IMR-90 (cell line): ENCODE results near the gene TCF3. TPM values are rescaled to one million over a fixed set of nuclear protein-coding genes. Genes with fewer than 3 reads are reported as not detected.

Source experiments
- ATAC-seq: fragments of 200-7000 bp; cut with Tn5 transposase; 2 replicates; pipeline ENCODE4 v1.9.1; 2020; ENCODE audit warnings: low read depth, mild to moderate bottlenecking, moderate library complexity
- BruUV-seq: library from RNA; stranded (reverse); fragments of 400-500 nt; replicated peaks from 2 replicates; lab custom pipeline; 2021; lab: Mats Ljungman, UMichigan
- CTCF ChIA-PET: fragments of 300-600 bp; formaldehyde crosslinking; extraction: SDS; loops from one replicate; lab custom pipeline; 2021; ENCODE audit warnings: antibody characterized with exemption; lab: Yijun Ruan, JAX
- POLR2A ChIA-PET: fragments of 300-600 bp; sonication (Branson Sonifier 250); formaldehyde crosslinking; loops from one replicate; lab custom pipeline; 2022; ENCODE audit warnings: antibody characterized with exemption; ENCODE audit not compliant: unreplicated experiment; lab: Charles Lee
- DNase-seq: peaks from one replicate; pipeline ENCODE4 v3.0.0; 2013
- H2AFZ ChIP-seq: replicated peaks from 2 replicates; pipeline ENCODE3; 2013; ENCODE audit warnings: low read length, mild to moderate bottlenecking; ENCODE audit not compliant: poor library complexity
- H2AK5ac ChIP-seq: 2 replicates; pipeline ENCODE4 v1.6.1; 2013; ENCODE audit warnings: low read depth, low read length, inconsistent platforms
- H2AK9ac ChIP-seq: replicated peaks from 2 replicates; pipeline ENCODE3; 2013; ENCODE audit warnings: mild to moderate bottlenecking, low read depth, low read length, moderate library complexity; ENCODE audit not compliant: poor library complexity
- H2BK120ac ChIP-seq: 2 replicates; pipeline ENCODE4 v1.6.1; 2013; ENCODE audit warnings: low read depth, low read length, inconsistent platforms
- H2BK15ac ChIP-seq: 3 replicates; pipeline ENCODE4 v1.6.1; 2013; ENCODE audit warnings: low read depth, low read length, inconsistent platforms
- H2BK20ac ChIP-seq: 2 replicates; pipeline ENCODE4 v1.6.1; 2013; ENCODE audit warnings: low read depth, mild to moderate bottlenecking, inconsistent platforms, low read length, moderate library complexity
- H2BK5ac ChIP-seq: 2 replicates; pipeline ENCODE4 v1.6.1; 2013; ENCODE audit warnings: mild to moderate bottlenecking, low read depth, low read length, inconsistent platforms; ENCODE audit not compliant: poor library complexity, severe bottlenecking
- H3K14ac ChIP-seq: replicated peaks from 2 replicates; pipeline ENCODE4 v1.6.1; 2013; ENCODE audit warnings: low read depth, low read length, inconsistent platforms
- H3K18ac ChIP-seq: 2 replicates; pipeline ENCODE4 v1.6.1; 2013; ENCODE audit warnings: low read depth, low read length, control low read depth
- H3K23ac ChIP-seq: 2 replicates; pipeline ENCODE4 v1.6.1; 2013; ENCODE audit warnings: low read depth, low read length, inconsistent platforms
- H3K27ac ChIP-seq: 2 replicates; pipeline ENCODE4 v1.5.1; 2013; ENCODE audit warnings: mild to moderate bottlenecking, control low read depth, low read length; ENCODE audit not compliant: insufficient read depth
- H3K27me3 ChIP-seq: 2 replicates; pipeline ENCODE4 v1.6.1; 2013; ENCODE audit warnings: low read length; ENCODE audit not compliant: control insufficient read depth, insufficient read depth
- H3K36me3 ChIP-seq: 2 replicates; pipeline ENCODE4 v1.6.1; 2013; ENCODE audit warnings: low read length, mixed read lengths; ENCODE audit not compliant: control insufficient read depth, insufficient read depth
- H3K4ac ChIP-seq: 2 replicates; pipeline ENCODE4 v1.6.1; 2013; ENCODE audit warnings: low read depth, low read length, inconsistent platforms
- H3K4me1 ChIP-seq: 2 replicates; pipeline ENCODE4 v1.6.1; 2013; ENCODE audit warnings: low read length, mixed read lengths; ENCODE audit not compliant: control insufficient read depth, insufficient read depth
- H3K4me2 ChIP-seq: 2 replicates; pipeline ENCODE4 v1.6.1; 2013; ENCODE audit warnings: low read depth, mild to moderate bottlenecking, control low read depth, low read length, moderate library complexity
- H3K4me3 ChIP-seq: 2 replicates; pipeline ENCODE4 v1.5.1; 2013; ENCODE audit warnings: low read depth, mild to moderate bottlenecking, control low read depth, low read length, moderate library complexity; ENCODE audit not compliant: insufficient read depth
- H3K56ac ChIP-seq: 2 replicates; pipeline ENCODE4 v1.6.1; 2013; ENCODE audit warnings: low read length, inconsistent platforms; ENCODE audit not compliant: insufficient read depth; ENCODE audit errors: extremely low read depth
- H3K79me1 ChIP-seq, 2 experiments: 2 replicates each; pipeline ENCODE4 v1.6.1; 2013; ENCODE audit warnings: low read length in 2 of 2, inconsistent platforms in 1 of 2, low read depth in 1 of 2
- H3K9ac ChIP-seq: 2 replicates; pipeline ENCODE4 v1.6.1; 2013; ENCODE audit warnings: low read depth, low read length, control low read depth
- H3K9me1 ChIP-seq: 2 replicates; pipeline ENCODE4 v1.6.1; 2013; ENCODE audit warnings: low read length, inconsistent platforms; ENCODE audit not compliant: insufficient read depth
- H3K9me3 ChIP-seq: 2 replicates; pipeline ENCODE4 v1.6.1; 2013; ENCODE audit warnings: low read length; ENCODE audit not compliant: control insufficient read depth, insufficient read depth
- H4K20me1 ChIP-seq: 2 replicates; pipeline ENCODE4 v1.6.1; 2013; ENCODE audit warnings: low read length, inconsistent platforms; ENCODE audit not compliant: insufficient read depth
- H4K5ac ChIP-seq: 2 replicates; pipeline ENCODE4 v1.6.1; 2013; ENCODE audit warnings: mild to moderate bottlenecking, low read depth, low read length, control low read depth
- H4K8ac ChIP-seq, 2 experiments: 2 replicates each; pipeline ENCODE4 v1.6.1; 2013; ENCODE audit warnings: low read depth in 2 of 2, low read length in 2 of 2, control low read depth in 1 of 2, inconsistent platforms in 1 of 2
- H4K91ac ChIP-seq: 2 replicates; pipeline ENCODE4 v1.6.1; 2013; ENCODE audit warnings: low read depth, low read length, inconsistent platforms; ENCODE audit not compliant: insufficient read depth
- CTCF ChIP-seq: conservative IDR thresholded peaks from 2 replicates; pipeline ENCODE4 v1.5.1; 2012; ENCODE audit warnings: mild to moderate bottlenecking, low read depth, low read length, improper control_type of control experiment
- ELK1 ChIP-seq: fragments of 150-350 bp; IDR thresholded peaks from 2 replicates; pipeline ENCODE4 v1.6.1; 2016; ENCODE audit warnings: low read depth, mild to moderate bottlenecking, low read length, moderate library complexity, borderline replicate concordance
- MXI1 ChIP-seq: IDR thresholded peaks from 2 replicates; pipeline ENCODE4 v1.6.1; 2012; ENCODE audit warnings: low read depth, mild to moderate bottlenecking, low read length, moderate library complexity, borderline replicate concordance
- NFE2L2 ChIP-seq: fragments of 150-350 bp; IDR thresholded peaks from 2 replicates; pipeline ENCODE4 v1.6.1; 2016; ENCODE audit warnings: low read depth, mild to moderate bottlenecking, low read length
- SMC3 ChIP-seq: fragments of 150-350 bp; IDR thresholded peaks from 2 replicates; pipeline ENCODE4 v1.6.1; 2016; ENCODE audit warnings: low read depth, mild to moderate bottlenecking, antibody characterized with exemption, low read length, moderate library complexity
- WGBS, 2 experiments: methylation state at CpG; one replicate each; pipeline versions ENCODE4 v1.1.5 to v1.1.7; 2013; ENCODE audit warnings: missing lambda C conversion rate in 2 of 2; ENCODE audit not compliant: insufficient read length in 1 of 2; ENCODE audit errors: extremely low coverage in 2 of 2; 5-methylcytosine and 5-hydroxymethylcytosine counted together
- dilution Hi-C: fragments of 300-500 bp; cut with HindIII; formaldehyde crosslinking; loops from one replicate; pipeline ENCODE4 v1.14.3; 2018; ENCODE audit warnings: low sequenced_read_pairs; ENCODE audit not compliant: unreplicated experiment
- in situ Hi-C: fragments of 300-500 bp; cut with MboI; formaldehyde crosslinking; loops from 3 replicates; pipeline ENCODE4 v1.14.3; 2019; ENCODE audit warnings: low sequenced_read_pairs, inconsistent platforms, mixed read lengths
- intact Hi-C: fragments of 100-400 bp; cut with micrococcal nuclease; formaldehyde crosslinking; loops from 2 replicates; pipeline ENCODE4 v1.10.0; 2022
- polyA plus RNA-seq, 3 experiments: library from polyadenylated mRNA; depleted of rRNA; stranded (reverse); fragments of >200 nt; gene quantifications; 2 replicates each; pipeline ENCODE4 v1.2.3, GENCODE V29; 2012; ENCODE audit warnings: low replicate concordance in 1 of 3
- total RNA-seq: library from RNA; depleted of rRNA; stranded (reverse); fragments of >200 nt; gene quantifications from 2 replicates; pipeline ENCODE4 v1.2.3, GENCODE V29; 2012

The TCF3 gene
- total and polyA plus RNA-seq, 2 of the 4 experiments (the other 2 are of a cell fraction): 29.9 to 127 TPM

- no peak overlapping the region for H3K27ac ChIP-seq
- H3K4ac ChIP-seq: no peak overlapping the region
- H3K79me1 ChIP-seq: no peaks in the 10 kb centered on the region
- ChIA-PET POLR2A (no interaction called here), CTCF (interaction anchor here (1.3 kb wide), 1 partner anchor 29 kb away, joined by 3 read pairs; no protein-coding TSS in a partner anchor)
- H3K18ac ChIP-seq: no peak overlapping the region
- H3K4me3 ChIP-seq: no peak overlapping the region
- ATAC-seq: no peak
- WGBS, 2 experiments: 94% methylated on average over 16 of the region's 34 CpGs; no CpG with 5 or more reads in 1 of the 2 experiments
- no peaks in the 10 kb centered on the region for H3K4me1 ChIP-seq
- H2BK120ac ChIP-seq: no peak overlapping the region
- peak overlapping the region; percentile 37 for H2AK9ac ChIP-seq
- H3K36me3 ChIP-seq: peaks cover 26% of the 10 kb centered on the region
- in situ Hi-C loops: no loop called here
- H2BK5ac ChIP-seq: no peak overlapping the region
- no peak overlapping the region for H4K91ac ChIP-seq
- DNase-seq: no peak
- H3K56ac ChIP-seq: no peak overlapping the region
- intact Hi-C loops: no loop called here
- dilution Hi-C loops: no loop called here
- no peaks in the 10 kb centered on the region for H3K9me3 ChIP-seq
- H4K5ac ChIP-seq: no peak overlapping the region
- no peaks in the 10 kb centered on the region for H3K9me1 ChIP-seq
- H3K23ac ChIP-seq: no peak overlapping the region
- H4K8ac ChIP-seq: no peak overlapping the region
- TF ChIP-seq CTCF (no peak), SMC3 (no peak), NFE2L2 (no peak), MXI1 (no peak), ELK1 (no peak)
- H4K20me1 ChIP-seq: peaks cover 4% of the 10 kb centered on the region; the same call in 1 of the 2 replicates
- no peak overlapping the region for H3K14ac ChIP-seq
- no peak overlapping the region for H2AK5ac ChIP-seq
- H3K9ac ChIP-seq: no peak overlapping the region
- H2AFZ ChIP-seq: no peak overlapping the region
- H2BK20ac ChIP-seq: no peak overlapping the region
- H2BK15ac ChIP-seq: no peak overlapping the region
- H3K27me3 ChIP-seq: no peaks in the 10 kb centered on the region; the same call in 1 of the 2 replicates
- no TSS peak for BruUV-seq
- no peak overlapping the region for H3K4me2 ChIP-seq
These were observed 77.9 kb downstream of the TCF3 start for GRCh38 chr19:1574354-1575136.
